H1 (cell line): ENCODE data around the gene TMPRSS4. TPM values are rescaled to one million over a fixed set of nuclear protein-coding genes. Genes with fewer than 3 reads are reported as not detected.

Source experiments
- CTCF ChIA-PET: fragments of 300-600 bp; sonication (Branson Sonifier 250); formaldehyde crosslinking; loops from one replicate; lab custom pipeline; 2021; ENCODE audit not compliant: partially characterized antibody; lab: Charles Lee
- POLR2A ChIA-PET: fragments of 300-600 bp; sonication (Branson Sonifier 250); formaldehyde crosslinking; loops from one replicate; lab custom pipeline; 2021; ENCODE audit warnings: inconsistent platforms; ENCODE audit not compliant: partially characterized antibody; lab: Charles Lee
- DNase-seq, 2 experiments: peaks; one replicate each; pipeline versions ENCODE4 v3.0.0 to v3.0.0-alpha.2; 2010 to 2022; ENCODE audit warnings: low spot score in 2 of 2, low read depth in 1 of 2, mixed read lengths in 1 of 2
- FAIRE-seq: peaks from 2 replicates; lab custom pipeline; 2011; peaks lifted over from hg19 to GRCh38; lab: Jason Lieb, UNC
- H2AFZ ChIP-seq: 2 replicates; pipeline ENCODE4 v1.8.1; 2012; ENCODE audit warnings: low read length, inconsistent platforms
- H2AK5ac ChIP-seq: 2 replicates; pipeline ENCODE4 v1.6.1; 2013; ENCODE audit warnings: low read depth, low read length
- H2BK120ac ChIP-seq: replicated peaks from 2 replicates; pipeline ENCODE3; 2013; ENCODE audit warnings: low read depth, low read length, inconsistent platforms
- H2BK12ac ChIP-seq: 2 replicates; pipeline ENCODE4 v1.6.1; 2013; ENCODE audit warnings: low read depth, low read length
- H2BK15ac ChIP-seq: 2 replicates; pipeline ENCODE4 v1.6.1; 2013; ENCODE audit warnings: low read length
- H2BK20ac ChIP-seq: 2 replicates; pipeline ENCODE4 v1.6.1; 2013; ENCODE audit warnings: low read length
- H2BK5ac ChIP-seq: 2 replicates; pipeline ENCODE4 v1.6.1; 2013; ENCODE audit warnings: low read depth, low read length
- H3K14ac ChIP-seq: 2 replicates; pipeline ENCODE4 v1.6.1; 2013; ENCODE audit warnings: inconsistent platforms; ENCODE audit not compliant: insufficient read length
- H3K18ac ChIP-seq: 2 replicates; pipeline ENCODE4 v1.6.1; 2013; ENCODE audit warnings: low read length; ENCODE audit errors: extremely low read depth
- H3K23ac ChIP-seq: 2 replicates; pipeline ENCODE4 v1.6.1; 2013; ENCODE audit warnings: inconsistent platforms; ENCODE audit not compliant: insufficient read length
- H3K23me2 ChIP-seq: 2 replicates; pipeline ENCODE4 v1.6.1; 2013; ENCODE audit warnings: low read depth, low read length
- H3K27ac ChIP-seq: 2 replicates; pipeline ENCODE4 v1.6.1; 2011; ENCODE audit warnings: low read depth, low read length, inconsistent platforms
- H3K27me3 ChIP-seq, 4 experiments: replicated peaks in 1 of 4; 1 replicate in 1 of 4; 2 replicates in 3 of 4; pipeline versions ENCODE4 v1.6.1 to v1.8.1; 2011 to 2013; ENCODE audit warnings: low read length in 3 of 4, mild to moderate bottlenecking in 3 of 4, inconsistent platforms in 2 of 4, mixed read lengths in 2 of 4, moderate library complexity in 1 of 4; ENCODE audit not compliant: control insufficient read depth in 3 of 4, insufficient read depth in 3 of 4; ENCODE audit errors: extremely low read depth in 1 of 4
- H3K36me3 ChIP-seq, 4 experiments: 2 replicates each; pipeline versions ENCODE4 v1.6.1 to v1.8.1; 2011 to 2013; ENCODE audit warnings: mild to moderate bottlenecking in 4 of 4, low read length in 3 of 4, moderate library complexity in 2 of 4, control low read depth in 1 of 4, inconsistent platforms in 1 of 4; ENCODE audit not compliant: insufficient read depth in 4 of 4, control insufficient read depth in 2 of 4
- H3K4ac ChIP-seq: replicated peaks from 2 replicates; pipeline ENCODE3; 2013; ENCODE audit warnings: low read length, low read depth, mixed read lengths, inconsistent platforms; ENCODE audit not compliant: insufficient read length
- H3K4me1 ChIP-seq, 4 experiments: replicated peaks in 1 of 4; 1 replicate in 1 of 4; 2 replicates in 3 of 4; pipeline versions ENCODE4 v1.6.1 to v1.8.1; 2011 to 2013; ENCODE audit warnings: low read length in 3 of 4, inconsistent platforms in 2 of 4, mixed read lengths in 1 of 4; ENCODE audit not compliant: insufficient read depth in 4 of 4, control insufficient read depth in 3 of 4
- H3K4me2 ChIP-seq, 2 experiments: 2 replicates each; pipeline versions ENCODE4 v1.6.1 to v1.8.1; 2011 to 2013; ENCODE audit warnings: low read depth in 2 of 2, low read length in 2 of 2, control low read depth in 1 of 2, inconsistent platforms in 1 of 2, mild to moderate bottlenecking in 1 of 2; ENCODE audit not compliant: insufficient read depth in 1 of 2
- H3K4me3 ChIP-seq, 4 experiments: fragments of 200-600, 300-600 bp in 1 of 4; sonication (generic), shearing (Covaris generic), sonication (Bioruptor Twin) in 1 of 4; 2 replicates each; pipeline versions ENCODE4 v1.5.1 to v1.8.1; 2011 to 2016; ENCODE audit warnings: low read length in 4 of 4, low read depth in 3 of 4, control low read depth in 2 of 4, inconsistent platforms in 2 of 4, mild to moderate bottlenecking in 2 of 4, mixed read lengths in 1 of 4, moderate library complexity in 1 of 4; ENCODE audit not compliant: insufficient read depth in 2 of 4; ENCODE audit errors: extremely low read depth in 1 of 4
- H3K56ac ChIP-seq: replicated peaks from 2 replicates; pipeline ENCODE3; 2013; ENCODE audit warnings: low read depth, mild to moderate bottlenecking, mixed read lengths, low read length, inconsistent platforms; ENCODE audit not compliant: insufficient read length
- H3K79me1 ChIP-seq: 2 replicates; pipeline ENCODE4 v1.6.1; 2013; ENCODE audit warnings: low read depth, low read length, control low read depth
- H3K79me2 ChIP-seq, 2 experiments: 2 replicates each; pipeline versions ENCODE4 v1.6.1 to v1.8.1; 2012 to 2013; ENCODE audit warnings: low read length in 2 of 2, mild to moderate bottlenecking in 2 of 2, inconsistent platforms in 1 of 2; ENCODE audit not compliant: insufficient read depth in 2 of 2, control insufficient read depth in 1 of 2
- H3K9ac ChIP-seq, 4 experiments: replicated peaks in 1 of 4; 1 replicate in 1 of 4; 2 replicates in 3 of 4; pipeline versions ENCODE4 v1.6.1 to v1.8.1; 2011 to 2013; ENCODE audit warnings: low read depth in 3 of 4, low read length in 3 of 4, control low read depth in 2 of 4, mild to moderate bottlenecking in 2 of 4, moderate library complexity in 2 of 4, inconsistent platforms in 1 of 4; ENCODE audit errors: extremely low read depth in 1 of 4
- H3K9me3 ChIP-seq, 2 experiments: 2 replicates each; pipeline versions ENCODE4 v1.6.1 to v1.8.1; 2012 to 2013; ENCODE audit warnings: mild to moderate bottlenecking in 2 of 2, moderate library complexity in 2 of 2, control low read depth in 1 of 2, inconsistent platforms in 1 of 2, low read depth in 1 of 2, low read length in 1 of 2, mixed read lengths in 1 of 2; ENCODE audit not compliant: insufficient read depth in 2 of 2
- H4K20me1 ChIP-seq, 2 experiments: replicated peaks in 1 of 2; 2 replicates each; pipeline versions ENCODE3 to v1.8.1; 2011 to 2013; ENCODE audit warnings: inconsistent platforms in 2 of 2, low read length in 2 of 2, mild to moderate bottlenecking in 1 of 2; ENCODE audit not compliant: insufficient read depth in 2 of 2, control insufficient read depth in 1 of 2
- H4K5ac ChIP-seq: 2 replicates; pipeline ENCODE4 v1.6.1; 2013; ENCODE audit warnings: low read length, low read depth, mixed read lengths, inconsistent platforms; ENCODE audit not compliant: insufficient read length
- H4K8ac ChIP-seq: 2 replicates; pipeline ENCODE4 v1.8.0; 2013; ENCODE audit warnings: mild to moderate bottlenecking, moderate library complexity, low read length, inconsistent platforms; ENCODE audit not compliant: insufficient read depth; ENCODE audit errors: extremely low read depth
- H4K91ac ChIP-seq: replicated peaks from 2 replicates; pipeline ENCODE3; 2013; ENCODE audit warnings: low read length, mixed read lengths, inconsistent platforms; ENCODE audit not compliant: insufficient read length
- CBX8 ChIP-seq: fragments of 300-800, 300-1000 bp; sonication (generic); IDR thresholded peaks from 2 replicates; pipeline ENCODE4 v1.7.1; 2016; ENCODE audit warnings: low read depth, low read length, borderline replicate concordance
- CTBP2 ChIP-seq: IDR thresholded peaks from 2 replicates; pipeline ENCODE4 v1.7.0; 2011; ENCODE audit warnings: borderline replicate concordance, mild to moderate bottlenecking, moderate library complexity, mixed read lengths, low read length; ENCODE audit not compliant: insufficient read depth, insufficient read length
- KDM1A ChIP-seq: fragments of 200-600, 300-600 bp; sonication (generic); IDR thresholded peaks from 2 replicates; pipeline ENCODE4 v1.7.1; 2016; ENCODE audit warnings: mild to moderate bottlenecking, low read length, borderline replicate concordance
- KDM4A ChIP-seq: IDR thresholded peaks from one replicate; pipeline ENCODE4 v1.7.1; 2012; ENCODE audit warnings: low read depth, mild to moderate bottlenecking, moderate library complexity, low read length, inconsistent platforms; ENCODE audit not compliant: severe bottlenecking
- KDM5A ChIP-seq: fragments of 200-600 bp; IDR thresholded peaks from 2 replicates; pipeline ENCODE4 v1.7.1; 2012; ENCODE audit warnings: mild to moderate bottlenecking, low read length, inconsistent platforms, mixed read lengths
- NANOG ChIP-seq: IDR thresholded peaks from 2 replicates; pipeline ENCODE4 v1.6.1; 2011; ENCODE audit warnings: low read length, low read depth, mild to moderate bottlenecking, inconsistent platforms; ENCODE audit not compliant: insufficient read depth, poor library complexity, severe bottlenecking
- PHF8 ChIP-seq: fragments of 200-600 bp; sonication (generic); conservative IDR thresholded peaks from 2 replicates; pipeline ENCODE4 v1.7.1; 2012; ENCODE audit warnings: low read depth, mild to moderate bottlenecking, inconsistent platforms, low read length, moderate library complexity
- SIN3A ChIP-seq, 2 experiments: IDR thresholded peaks in 1 of 2; conservative IDR thresholded peaks in 1 of 2; 2 replicates each; pipeline ENCODE4 v1.6.1; 2011 to 2012; ENCODE audit warnings: low read length in 2 of 2, improper control_type of control experiment in 1 of 2, low read depth in 1 of 2, mild to moderate bottlenecking in 1 of 2
- SP1 ChIP-seq: IDR thresholded peaks from 2 replicates; pipeline ENCODE4 v1.6.1; 2011; ENCODE audit warnings: low read depth, low read length
- WGBS, 2 experiments: shearing (Covaris generic) in 1 of 2; methylation state at CpG; one replicate each; pipeline versions ENCODE4 v1.1.6 to v1.1.7; 2013 to 2015; ENCODE audit warnings: low lambda C conversion rate in 2 of 2, mixed read lengths in 2 of 2, inconsistent platforms in 1 of 2, low coverage in 1 of 2, missing lambda C conversion rate in 1 of 2; ENCODE audit not compliant: insufficient replicate concordance in 2 of 2, insufficient coverage in 1 of 2, insufficient read length in 1 of 2; ENCODE audit errors: extremely low coverage in 1 of 2, missing lambda C conversion rate in 1 of 2; 5-methylcytosine and 5-hydroxymethylcytosine counted together
- polyA plus RNA-seq, 7 experiments: library from polyadenylated mRNA; depleted of rRNA in 3 of 7; stranded (reverse) in 5 of 7; unstranded in 2 of 7; fragments of >200 nt in 5 of 7; fragments of 200-250 nt in 2 of 7; gene quantifications; 1 replicate in 5 of 7; 2 replicates in 1 of 7; 4 replicates in 1 of 7; pipeline versions ENCODE4 v1.2.1 to v1.2.3, GENCODE V29; 2011 to 2013; ENCODE audit warnings: missing spikeins in 2 of 7, mixed read lengths in 2 of 7
- total RNA-seq: library from RNA; stranded (reverse); fragmentation: NEBNext Ultra II Directional; extraction: Animal tissue kit (Norgen Biotek cat#: 25700); gene quantifications from 2 replicates; pipeline ENCODE4 v1.2.1, GENCODE V29; 2021

Gene TMPRSS4
- total and polyA plus RNA-seq, 2 of the 8 experiments (the other 6 are each of a cell fraction or from before 2014, with no cell fraction given): 0.11 to 0.58 TPM

- H4K20me1 ChIP-seq: no peaks in the 10 kb centered on the region
- no peak overlapping the region for H3K14ac ChIP-seq
- no peak for DNase-seq
- H3K56ac ChIP-seq: no peak overlapping the region
- H2AFZ ChIP-seq: no peak overlapping the region
- ChIA-PET POLR2A (interaction anchor here (0.7 to 1.6 kb wide), 2 partner anchors 30 to 208 kb away, joined by 3 to 4 read pairs; no protein-coding TSS in a partner anchor), CTCF (interaction anchor here (0.7 to 9.0 kb wide), 9 partner anchors 14 to 275 kb away, joined by 3 to 134 read pairs (median 11); partner anchors contain the start of gene FXYD2)
- WGBS, 2 experiments: 73% methylated on average over 7 of the region's 7 CpGs; no CpG with 5 or more reads in 1 of the 2 experiments
- no peaks in the 10 kb centered on the region; a peak in 1 of 7 replicates for H3K4me1 ChIP-seq
- no peak overlapping the region for H3K4ac ChIP-seq
- H4K8ac ChIP-seq: no peak overlapping the region
- TF ChIP-seq SP1: no peak
- no peak for TF ChIP-seq KDM1A
- TF ChIP-seq CBX8: no peak
- no peak for TF ChIP-seq PHF8
- TF ChIP-seq SIN3A (conservative IDR thresholded peaks at IDR 0.05 in 1 of 2, IDR thresholded peaks at IDR 0.05 in 1 of 2; ENCODE audit: low read depth in 1 of 2, low read length in 2 of 2): no peak
- TF ChIP-seq KDM5A: no peak
- no peak for TF ChIP-seq KDM4A
- no peak for TF ChIP-seq NANOG
- no peak for TF ChIP-seq CTBP2
- no peak overlapping the region for H3K27ac ChIP-seq
- no peak overlapping the region for H3K23ac ChIP-seq
- no peak overlapping the region for H4K5ac ChIP-seq
- no peak overlapping the region for H2BK15ac ChIP-seq
- no peak overlapping the region for H3K4me2 ChIP-seq
- H2BK12ac ChIP-seq: no peak overlapping the region
- no peak for FAIRE-seq
- no peak overlapping the region for H2AK5ac ChIP-seq
- H3K79me1 ChIP-seq: no peaks in the 10 kb centered on the region
- H3K9ac ChIP-seq: no peak overlapping the region
- H3K9me3 ChIP-seq: no peaks in the 10 kb centered on the region
- 0 out of 2 replicates have a peak, but pooled peaks cover 2% of the 10 kb centered on the region for H3K23me2 ChIP-seq
- no peak overlapping the region for H2BK5ac ChIP-seq
- no peak overlapping the region for H2BK20ac ChIP-seq
- no peak overlapping the region for H3K4me3 ChIP-seq
- no peaks in the 10 kb centered on the region for H3K36me3 ChIP-seq
- H3K18ac ChIP-seq: no peak overlapping the region
- no peak overlapping the region for H2BK120ac ChIP-seq
- H3K27me3 ChIP-seq: no peaks in the 10 kb centered on the region
- H3K79me2 ChIP-seq: no peaks in the 10 kb centered on the region
- no peak overlapping the region for H4K91ac ChIP-seq
Measured at GRCh38 chr11:118051136-118051610, 25.7 kb upstream of the TMPRSS4 start.
